Activated T-helper 17 cell treated with anti-CD3 and anti-CD28 coated beads, Interleukin-2, amount 50 U/mL, for 72 hours (primary cell): ENCODE measurements around the gene HCN1. TPM values are rescaled to one million over a fixed set of nuclear protein-coding genes. Genes with fewer than 3 reads are reported as not detected.

Experiments used
- ATAC-seq: fragments of 150-1000 bp; cut with Tn5 transposase; replicated peaks from 2 replicates; pipeline ENCODE4 v1.10.0; 2021; ENCODE audit warnings: mild to moderate bottlenecking, moderate library complexity
- H3K27ac Mint-ChIP-seq: one replicate; pipeline ENCODE4 v1.8.0; 2022; ENCODE audit warnings: mixed read lengths
- H3K27me3 Mint-ChIP-seq: one replicate; pipeline ENCODE4 v1.8.0; 2022; ENCODE audit warnings: mixed read lengths
- H3K36me3 Mint-ChIP-seq: one replicate; pipeline ENCODE4 v1.8.0; 2022; ENCODE audit warnings: low read depth, mild to moderate bottlenecking, mixed read lengths
- H3K4me1 Mint-ChIP-seq: one replicate; pipeline ENCODE4 v1.8.0; 2022; ENCODE audit warnings: mixed read lengths
- H3K4me3 Mint-ChIP-seq: one replicate; pipeline ENCODE4 v1.8.0; 2022; ENCODE audit warnings: mild to moderate bottlenecking, mixed read lengths
- H3K9me3 Mint-ChIP-seq: one replicate; pipeline ENCODE4 v1.8.0; 2022; ENCODE audit warnings: mixed read lengths
- total RNA-seq, 2 donors: library from RNA; stranded (reverse); gene quantifications; one replicate each; pipeline ENCODE4 v1.2.3, GENCODE V29; 2022

Gene HCN1
- total RNA-seq, 2 donors from 2014 or later = not detected

- no peaks in the 10 kb centered on the region for H3K4me1 Mint-ChIP-seq
- H3K27ac Mint-ChIP-seq = no peak overlapping the region
- H3K27me3 Mint-ChIP-seq = no peaks in the 10 kb centered on the region
- no peaks in the 10 kb centered on the region for H3K36me3 Mint-ChIP-seq
- no peak overlapping the region for H3K4me3 Mint-ChIP-seq
- H3K9me3 Mint-ChIP-seq = peaks cover 11% of the 10 kb centered on the region
- no peak for ATAC-seq
Measured at GRCh38 chr5:45262061-45262590, 434.1 kb downstream of the HCN1 start.

GRCh38 chr5:45261125-45261524, 435.1 kb downstream of the HCN1 start:
- Mint-ChIP-seq H3K27ac (no peak overlapping the region), H3K9me3 (peaks cover 16% of the 10 kb centered on the region), H3K36me3 (no peaks in the 10 kb centered on the region), H3K4me1 (no peaks in the 10 kb centered on the region), H3K4me3 (no peak overlapping the region), H3K27me3 (no peaks in the 10 kb centered on the region)
- no peak for ATAC-seq

- Mint-ChIP-seq H3K4me3 (no peak overlapping the region), H3K27me3 (no peaks in the 10 kb centered on the region), H3K27ac (no peak overlapping the region), H3K9me3 (peaks cover 11% of the 10 kb centered on the region), H3K36me3 (no peaks in the 10 kb centered on the region), H3K4me1 (no peaks in the 10 kb centered on the region)
- ATAC-seq = no peak
Measured at GRCh38 chr5:45260292-45260691, 435.9 kb downstream of the HCN1 start.

GRCh38 chr5:45252978-45253377, 443.2 kb downstream of the HCN1 start:
- H3K4me1 Mint-ChIP-seq = no peaks in the 10 kb centered on the region
- no peaks in the 10 kb centered on the region for H3K36me3 Mint-ChIP-seq
- ATAC-seq = no peak
- H3K9me3 Mint-ChIP-seq = peaks cover 17% of the 10 kb centered on the region
- no peak overlapping the region for H3K27ac Mint-ChIP-seq
- no peak overlapping the region for H3K4me3 Mint-ChIP-seq
- no peaks in the 10 kb centered on the region for H3K27me3 Mint-ChIP-seq

- ATAC-seq = no peak
- peaks cover 21% of the 10 kb centered on the region for H3K9me3 Mint-ChIP-seq
- no peaks in the 10 kb centered on the region for H3K4me1 Mint-ChIP-seq
- H3K27ac Mint-ChIP-seq = no peak overlapping the region
- H3K27me3 Mint-ChIP-seq = no peaks in the 10 kb centered on the region
- no peaks in the 10 kb centered on the region for H3K36me3 Mint-ChIP-seq
- no peak overlapping the region for H3K4me3 Mint-ChIP-seq
Measured at GRCh38 chr5:45252541-45252940, 443.6 kb downstream of the HCN1 start.

GRCh38 chr5:45225571-45226031, 470.6 kb downstream of the HCN1 start:
- Mint-ChIP-seq H3K27me3 (no peaks in the 10 kb centered on the region), H3K4me1 (no peaks in the 10 kb centered on the region), H3K4me3 (no peak overlapping the region), H3K9me3 (peaks cover 9% of the 10 kb centered on the region), H3K27ac (no peak overlapping the region), H3K36me3 (no peaks in the 10 kb centered on the region)
- ATAC-seq = no peak

- no peak for ATAC-seq
- Mint-ChIP-seq H3K36me3 (no peaks in the 10 kb centered on the region), H3K27ac (no peak overlapping the region), H3K27me3 (no peaks in the 10 kb centered on the region), H3K9me3 (peaks cover 10% of the 10 kb centered on the region), H3K4me1 (no peaks in the 10 kb centered on the region), H3K4me3 (no peak overlapping the region)
Measured at GRCh38 chr5:45205403-45205961, 490.7 kb downstream of the HCN1 start.
